GM19397 (cell line): ENCODE measurements around the gene PTPN9.
"Not testable (repeated sequence)": the region's sequence is repeated elsewhere in the genome, so short reads cannot be mapped to it uniquely, and the experiment has no call there.

Source experiments
- ATAC-seq: cut with Tn5 transposase; IDR thresholded peaks from one replicate; pipeline ENCODE4 v1.9.1; 2021; ENCODE audit warnings: mild to moderate bottlenecking, moderate library complexity; ENCODE audit not compliant: unreplicated experiment

The PTPN9 gene

GRCh38 chr15:75578948-75579920 lies at the start of gene PTPN9:
PTPN9 (minus strand) TSS chr15:75579315; CDS start chr15:75578776, 539 bp downstream.
- ATAC-seq, result peak; percentile 65

DNA sequence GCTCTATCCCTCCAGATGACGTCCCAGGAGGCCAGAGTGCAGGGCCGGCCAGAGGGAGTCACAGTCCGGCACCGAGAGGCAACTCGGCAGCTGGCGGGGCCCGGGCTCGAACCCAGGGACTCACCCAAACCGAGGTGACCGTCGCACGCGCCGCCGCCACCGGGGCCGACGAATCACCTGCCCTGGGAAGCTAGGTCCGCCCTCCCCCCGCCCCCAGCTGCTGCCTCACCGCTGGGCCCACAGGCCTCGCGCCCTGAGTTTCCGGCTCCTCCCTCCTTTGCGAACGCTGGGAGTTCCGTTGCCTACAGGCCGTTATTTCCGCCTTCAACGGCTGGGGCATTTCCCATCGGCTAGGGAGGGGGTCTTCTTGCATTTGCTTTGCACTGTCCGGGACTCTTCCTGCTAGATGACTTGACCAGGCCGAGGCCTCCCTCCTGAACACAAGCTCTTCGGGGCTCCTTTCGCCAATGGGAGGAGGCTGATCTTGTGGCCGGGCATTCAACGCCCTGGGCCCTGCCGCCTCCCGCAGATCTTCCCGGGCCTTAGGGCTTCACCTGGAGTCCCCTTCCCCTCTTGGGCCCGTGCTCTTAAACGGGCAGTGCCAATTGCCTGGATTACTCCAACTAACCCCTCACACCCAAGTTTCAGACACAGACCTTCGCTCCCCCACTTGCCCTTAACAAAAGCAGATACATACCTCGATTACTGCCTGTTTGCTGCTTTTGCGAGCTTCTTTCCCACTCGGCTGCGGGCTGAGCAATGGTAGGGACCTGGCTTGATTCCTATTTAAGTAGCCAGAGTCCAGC lies 46.6 kb upstream of the PTPN9 start, which contains the start of gene SNUPN:
Gene SNUPN, minus strand, starts transcription at position 184 of the 806 bp plus-strand sequence. CDS start 4,674 bp downstream, outside the sequence.
- peak; percentile 78 for ATAC-seq

GRCh38 chr15:75622505-75622904 lies 43.4 kb upstream of the PTPN9 start:
- ATAC-seq, result no peak

GRCh38 chr15:75620841-75621391 lies 41.8 kb upstream of the PTPN9 start:
- no peak for ATAC-seq

- ATAC-seq, result no peak
Observed at GRCh38 chr15:75620058-75620820, 41.1 kb upstream of the PTPN9 start.

GRCh38 chr15:75616766-75617165 lies 37.7 kb upstream of the PTPN9 start:
- no peak for ATAC-seq

GRCh38 chr15:75606711-75607699 lies 27.9 kb upstream of the PTPN9 start:
- ATAC-seq, result no peak

- ATAC-seq, result no peak
Observed at GRCh38 chr15:75606026-75606425, 26.9 kb upstream of the PTPN9 start.

DNA sequence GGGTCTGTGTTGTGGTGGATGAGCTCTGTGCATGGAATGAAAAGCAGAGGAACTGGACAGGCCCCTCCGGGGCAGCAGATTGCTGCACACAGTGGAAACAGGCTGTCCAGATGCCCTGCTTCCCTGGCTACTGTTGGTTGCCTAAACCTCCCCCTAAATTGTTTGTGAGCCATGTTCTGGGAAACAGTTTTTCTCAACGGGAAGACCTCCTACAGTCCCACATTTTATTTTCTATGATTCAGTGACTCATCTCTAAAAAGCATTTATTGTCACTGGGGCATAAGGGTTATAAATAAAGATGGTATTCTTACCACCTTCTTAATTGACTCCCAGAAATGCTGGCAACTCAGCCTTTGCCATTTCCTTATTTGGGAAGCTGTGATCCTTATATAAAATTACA lies 20.3 kb upstream of the PTPN9 start:
- no peak for ATAC-seq

DNA sequence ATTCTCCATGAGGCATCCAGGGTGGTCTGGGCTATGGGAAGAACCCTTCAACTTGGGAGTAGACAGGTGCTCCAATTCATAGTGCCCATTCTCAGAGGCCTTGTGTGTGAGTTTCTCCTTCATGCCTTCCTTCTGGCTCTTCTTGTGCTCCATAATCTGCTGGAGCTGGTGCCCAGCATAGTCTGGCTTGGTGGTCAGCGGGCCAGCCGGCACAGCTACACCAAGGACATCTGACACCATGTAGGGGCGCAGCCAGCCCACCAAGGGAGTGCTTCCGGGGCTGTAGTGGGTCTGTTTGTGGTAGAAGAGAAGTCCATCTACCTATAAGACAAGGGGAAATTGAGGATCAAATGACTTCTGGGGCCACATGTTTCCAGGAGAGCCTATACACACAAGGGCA lies 19.2 kb upstream of the PTPN9 start:
- no peak for ATAC-seq

DNA sequence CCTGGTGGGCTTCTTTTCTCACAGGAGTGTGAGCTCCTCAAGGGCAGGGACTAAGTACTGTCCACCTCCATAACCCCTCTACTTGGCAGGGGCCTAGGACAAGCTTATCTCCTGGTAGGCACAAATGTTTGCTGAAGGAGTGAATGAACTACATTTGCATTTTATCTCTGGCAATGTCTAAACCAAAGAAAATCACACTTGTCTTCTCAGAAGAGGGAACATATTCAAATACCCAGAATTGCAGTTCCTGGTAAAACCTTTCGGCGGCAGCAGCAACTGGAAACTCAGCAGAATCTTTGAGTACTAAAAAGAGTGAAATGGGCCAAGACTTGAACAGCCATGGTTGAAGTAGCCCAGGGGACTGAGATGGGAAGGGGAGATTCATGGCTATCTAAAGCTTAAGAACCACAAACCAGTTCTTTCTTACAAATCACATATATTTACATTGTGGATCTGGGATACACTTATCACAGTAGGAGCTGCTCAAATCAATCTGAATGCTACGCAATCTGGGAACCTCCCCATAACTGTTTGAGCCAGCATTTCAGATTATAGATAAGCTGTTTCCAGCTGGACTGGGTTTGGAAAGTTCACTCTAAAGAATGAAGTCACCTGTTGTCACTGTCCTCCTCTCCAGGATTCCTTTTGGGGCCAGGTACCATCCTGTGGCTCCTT lies 18.7 kb upstream of the PTPN9 start:
- no peak for ATAC-seq

DNA sequence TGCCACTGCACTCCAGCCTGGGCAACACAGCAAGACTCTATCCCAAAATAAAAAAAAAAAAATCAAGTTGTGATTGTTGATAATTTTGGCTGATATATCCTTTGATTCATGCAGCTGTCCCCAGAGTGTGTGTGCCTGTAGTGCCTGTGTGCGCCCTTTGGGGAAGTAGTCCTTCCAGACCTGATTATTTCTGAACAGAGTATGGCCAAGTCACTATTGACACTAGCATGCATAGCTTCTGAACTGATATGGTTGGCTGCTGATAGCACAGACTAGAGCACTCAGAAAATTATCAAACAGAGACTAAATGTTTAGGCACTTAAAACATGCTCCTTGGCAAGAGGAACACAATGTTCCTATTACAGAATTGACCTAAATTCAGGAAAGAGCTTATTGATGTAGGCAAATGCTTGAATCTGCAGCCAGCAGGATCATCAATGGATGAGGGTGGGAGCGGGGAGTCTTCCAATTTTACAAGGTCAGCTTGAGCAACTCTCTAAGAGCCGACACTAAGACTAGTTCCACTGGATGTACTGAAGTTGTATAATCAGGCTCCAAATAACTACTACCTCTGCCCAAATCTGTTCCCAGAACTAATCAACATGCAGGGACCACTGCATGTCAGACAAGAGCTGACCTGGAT lies 17.7 kb upstream of the PTPN9 start:
- ATAC-seq, result no peak

DNA sequence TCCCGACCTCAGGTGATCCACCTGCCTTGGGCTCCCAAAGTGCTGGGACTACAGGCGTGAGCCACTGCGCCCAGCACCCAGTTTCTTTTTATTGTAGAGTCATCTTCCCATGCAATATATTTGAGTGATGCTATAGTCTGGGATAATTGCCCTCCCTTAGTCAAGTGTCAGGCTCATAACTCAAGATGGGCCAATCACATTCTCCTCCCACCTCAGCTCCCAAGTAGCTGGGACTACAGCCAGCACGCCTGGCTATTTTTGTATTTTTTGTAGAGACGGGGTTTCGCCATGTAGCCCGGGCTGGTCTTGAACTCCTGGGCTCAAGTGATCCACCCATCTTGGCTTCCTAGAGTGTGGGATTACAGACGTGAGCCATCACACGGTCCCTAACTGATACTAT lies 15.2 kb upstream of the PTPN9 start:
- no peak for ATAC-seq

- ATAC-seq, result no peak
Observed at GRCh38 chr15:75591655-75592364, 12.7 kb upstream of the PTPN9 start.

GRCh38 chr15:75590239-75590638 lies 11.1 kb upstream of the PTPN9 start:
- no peak for ATAC-seq

DNA sequence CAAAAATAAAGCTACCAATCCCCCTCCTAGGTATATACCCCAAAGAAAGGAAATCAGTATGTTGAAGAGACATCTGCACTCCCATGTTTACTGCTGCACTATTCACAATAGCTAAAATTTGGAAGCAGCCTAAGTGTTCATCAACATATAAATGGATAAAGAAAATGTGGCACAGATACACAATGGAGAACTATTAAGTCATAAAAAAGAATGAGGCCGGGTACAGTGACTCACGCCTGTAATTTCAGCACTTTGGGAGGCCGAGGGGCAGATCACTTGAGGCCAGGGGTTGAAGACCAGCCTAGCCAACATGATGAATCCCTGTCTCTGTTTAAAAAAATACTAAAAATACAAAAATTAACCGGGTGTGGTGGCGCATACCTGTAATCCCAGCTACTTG lies 10.0 kb upstream of the PTPN9 start:
- ATAC-seq, result no peak

- not testable (repeated sequence) for ATAC-seq
Observed at GRCh38 chr15:75586422-75586821, 7.3 kb upstream of the PTPN9 start.

DNA sequence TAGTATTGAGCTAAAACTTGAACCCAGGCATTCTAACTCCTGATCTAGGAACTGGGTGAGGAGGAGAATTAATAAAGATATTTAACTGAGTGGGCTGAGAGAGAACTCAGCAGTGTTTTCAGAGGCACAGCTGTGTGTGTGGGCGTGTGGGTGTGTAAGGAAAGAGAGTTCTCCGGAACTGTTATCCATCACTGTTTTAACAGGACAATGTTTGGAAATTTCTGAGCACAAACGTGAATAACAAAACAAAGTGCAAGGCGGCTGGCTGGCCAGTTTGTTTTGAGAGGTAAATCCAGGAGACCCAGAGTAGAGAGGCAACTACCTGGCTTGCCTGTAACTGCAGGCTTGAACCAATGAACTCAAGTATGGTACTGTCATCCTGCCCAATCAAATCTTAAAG lies 5.0 kb upstream of the PTPN9 start:
- ATAC-seq, result no peak
